Right lobe of liver (tissue), 6 donors: Measurements from ENCODE around the gene SPOP. TPM values are rescaled to one million over a fixed set of nuclear protein-coding genes. Genes with fewer than 3 reads are reported as not detected.

Source experiments
- ATAC-seq, 4 donors: fragments of 200-7000 bp; cut with Tn5 transposase; one replicate each; pipeline ENCODE4 v1.9.1; 2020; ENCODE audit warnings: mild to moderate bottlenecking in 4 of 4, moderate library complexity in 4 of 4
- DNase-seq, 3 donors: peaks; one replicate each; pipeline ENCODE4 v3.0.0-alpha.2; 2020
- H3K27ac ChIP-seq, 3 donors: fragments of 200-600 bp; one replicate each; pipeline ENCODE4 v1.8.0; 2022
- H3K27me3 ChIP-seq, 2 donors: fragments of 200-600 bp; one replicate each; pipeline ENCODE4 v1.8.0; 2022
- H3K36me3 ChIP-seq, 4 donors: fragments of 200-600 bp; sonication (generic) in 1 of 4; one replicate each; pipeline versions ENCODE4 v1.5.1 to v1.8.0; 2017 to 2022; ENCODE audit warnings: control low read depth in 1 of 4
- H3K4me1 ChIP-seq, 4 donors: fragments of 200-600 bp; sonication (generic) in 1 of 4; one replicate each; pipeline versions ENCODE4 v1.5.1 to v1.8.0; 2017 to 2022; ENCODE audit warnings: control low read depth in 1 of 4
- H3K4me3 ChIP-seq, 3 donors: fragments of 200-600 bp; one replicate each; pipeline ENCODE4 v1.8.0; 2022
- H3K9me3 ChIP-seq, 4 donors: fragments of 200-600 bp; sonication (generic) in 1 of 4; one replicate each; pipeline versions ENCODE4 v1.5.1 to v1.8.0; 2017 to 2022; ENCODE audit warnings: control low read depth in 1 of 4
- POLR2A ChIP-seq: fragments of 450-650 bp; IDR thresholded peaks from one replicate; pipeline ENCODE4 v1.6.1; 2017; ENCODE audit warnings: antibody characterized with exemption, mild to moderate bottlenecking
- WGBS: methylation state at CpG from one replicate; pipeline ENCODE4 v1.1.6; 2018; ENCODE audit warnings: low coverage, low lambda C conversion rate; ENCODE audit not compliant: insufficient coverage; ENCODE audit errors: missing lambda C conversion rate; 5-methylcytosine and 5-hydroxymethylcytosine counted together
- intact Hi-C, 2 donors: fragments of 100-400 bp; cut with DNase I; formaldehyde crosslinking; loops; one replicate each; pipeline versions ENCODE4 v1.11.2 to v1.14.1; 2022
- total RNA-seq, 6 experiments: library from RNA; depleted of rRNA in 2 of 6; stranded (reverse); fragments of >200 nt in 2 of 6; fragmentation: NEBNext Ultra II Directional in 3 of 6; extraction: Animal tissue kit (Norgen Biotek cat#: 25700) in 3 of 6; gene quantifications; one replicate each; pipeline versions ENCODE4 v1.1.0 to v1.2.4, GENCODE V29; 2016 to 2023
- TF ChIP-seq, protein P1 (sequence below), 4 donors: fragments of 200-600 bp in 3 of 4; fragments of 450-650 bp in 1 of 4; IDR thresholded peaks; one replicate each; pipeline versions ENCODE4 v1.5.1 to v1.8.0; 2016 to 2022; ENCODE audit warnings: antibody characterized with exemption in 4 of 4, mild to moderate bottlenecking in 2 of 4
- donor health status: DM: no; HTN: yes; CAD: no.
- donor health status: DM: no; HTN: no; CAD: no.
- donor health status: DM: no; HTN: no; CAD: no.
- donor health status: DM: no; HTN: yes; CAD: no.
- donor health status: DM: no; HTN: yes; CAD: no.

Gene SPOP
- total RNA-seq, 6 experiments from 2014 or later, result 26.9 to 41.0 (median 34.1) TPM

DNA sequence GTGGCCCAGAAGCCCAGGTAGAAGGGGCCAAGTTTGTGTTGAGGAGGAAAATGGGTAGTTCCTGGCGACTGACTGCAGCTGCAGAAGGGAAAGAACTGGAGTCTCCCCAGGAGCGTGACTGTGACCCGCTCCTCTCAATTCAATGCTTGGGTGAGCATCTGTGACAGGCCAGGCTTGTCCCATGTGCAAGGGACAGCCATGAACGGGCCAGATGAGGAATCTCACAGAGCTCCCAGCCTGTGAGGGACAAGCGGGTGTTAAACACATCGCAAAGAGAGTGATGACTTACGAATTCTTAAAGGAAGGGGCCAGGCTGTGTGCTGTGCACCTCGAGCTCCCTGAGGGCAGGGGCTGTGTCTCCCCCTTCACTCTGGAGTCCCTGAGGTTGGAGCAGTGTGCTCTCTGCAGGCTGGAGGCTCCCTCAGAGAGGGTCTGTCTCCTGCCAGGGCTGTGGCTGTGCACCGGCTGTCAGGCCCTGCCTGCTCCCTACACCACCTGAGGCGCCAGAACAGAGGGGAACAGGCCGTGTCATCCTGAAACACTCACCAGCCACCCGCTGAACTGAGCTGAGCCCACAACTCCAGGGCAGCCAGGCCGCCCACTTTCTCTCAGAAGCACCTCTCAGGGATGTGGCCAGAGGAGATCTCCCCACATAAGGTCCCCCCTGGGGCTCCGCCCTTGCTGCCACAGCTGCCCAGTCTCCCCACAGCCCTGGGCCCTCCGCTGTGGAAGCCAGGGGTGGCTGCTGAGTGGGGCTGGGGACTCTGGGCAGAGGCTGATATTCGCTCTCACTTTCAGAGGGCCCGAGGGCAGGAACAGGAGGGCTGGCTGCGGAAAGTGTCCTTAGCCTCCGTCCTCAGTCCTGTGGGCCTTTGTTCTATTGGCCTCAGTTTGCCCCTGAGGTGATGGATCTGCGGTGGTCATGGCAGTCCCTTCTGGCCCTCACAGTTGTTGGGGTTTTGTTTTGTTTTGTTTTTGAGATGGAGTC lies 127.9 kb downstream of the SPOP start:
- no peak overlapping the region for H3K4me3 ChIP-seq
- H3K9me3 ChIP-seq, result no peaks in the 10 kb centered on the region
- no peaks in the 10 kb centered on the region for H3K36me3 ChIP-seq
- H3K27ac ChIP-seq, result no peak overlapping the region
- no peak for TF ChIP-seq POLR2A
- TF ChIP-seq, protein P1, sequence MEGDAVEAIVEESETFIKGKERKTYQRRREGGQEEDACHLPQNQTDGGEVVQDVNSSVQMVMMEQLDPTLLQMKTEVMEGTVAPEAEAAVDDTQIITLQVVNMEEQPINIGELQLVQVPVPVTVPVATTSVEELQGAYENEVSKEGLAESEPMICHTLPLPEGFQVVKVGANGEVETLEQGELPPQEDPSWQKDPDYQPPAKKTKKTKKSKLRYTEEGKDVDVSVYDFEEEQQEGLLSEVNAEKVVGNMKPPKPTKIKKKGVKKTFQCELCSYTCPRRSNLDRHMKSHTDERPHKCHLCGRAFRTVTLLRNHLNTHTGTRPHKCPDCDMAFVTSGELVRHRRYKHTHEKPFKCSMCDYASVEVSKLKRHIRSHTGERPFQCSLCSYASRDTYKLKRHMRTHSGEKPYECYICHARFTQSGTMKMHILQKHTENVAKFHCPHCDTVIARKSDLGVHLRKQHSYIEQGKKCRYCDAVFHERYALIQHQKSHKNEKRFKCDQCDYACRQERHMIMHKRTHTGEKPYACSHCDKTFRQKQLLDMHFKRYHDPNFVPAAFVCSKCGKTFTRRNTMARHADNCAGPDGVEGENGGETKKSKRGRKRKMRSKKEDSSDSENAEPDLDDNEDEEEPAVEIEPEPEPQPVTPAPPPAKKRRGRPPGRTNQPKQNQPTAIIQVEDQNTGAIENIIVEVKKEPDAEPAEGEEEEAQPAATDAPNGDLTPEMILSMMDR (IDR thresholded peaks at IDR 0.05), result no peak
- ATAC-seq (no peak), DNase-seq (no peak)
- 95% methylated on average over 7 of the region's 20 CpGs for WGBS
- H3K27me3 ChIP-seq, result no peaks in the 10 kb centered on the region
- H3K4me1 ChIP-seq, result peaks cover 0 to 16% (median 5%) of the 10 kb centered on the region in 4 donors
- intact Hi-C loops, result loop anchor here (5.0 to 10.0 kb wide), 4 partner anchors 48 to 245 kb away; no protein-coding TSS in a partner anchor

DNA sequence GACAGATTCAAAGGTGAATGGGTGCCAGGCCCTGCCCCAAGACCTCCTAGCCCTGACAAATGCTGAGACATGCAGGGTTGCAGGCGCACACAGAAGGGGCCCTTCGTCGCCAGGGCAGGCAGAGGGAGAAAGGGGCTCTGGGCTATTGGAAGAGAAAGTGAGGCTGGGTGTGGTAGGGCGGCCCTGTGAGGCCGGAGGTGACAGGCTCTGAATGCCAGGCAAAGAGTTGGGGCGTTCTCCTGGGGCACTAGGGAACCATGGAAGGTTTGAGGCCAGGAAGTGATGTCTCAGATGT lies 128.6 kb downstream of the SPOP start:
- Histone ChIP-seq H3K36me3 (no peaks in the 10 kb centered on the region), H3K4me1 (peaks cover 0 to 16% (median 5%) of the 10 kb centered on the region in 4 donors), H3K27me3 (no peaks in the 10 kb centered on the region), H3K4me3 (no peak overlapping the region), H3K27ac (no peak overlapping the region), H3K9me3 (no peaks in the 10 kb centered on the region)
- intact Hi-C loops, result no loop called here
- ATAC-seq, result no peak
- whole genome bisulfite sequencing, result 84% methylated on average over 2 of the region's 6 CpGs
- no peak for TF ChIP-seq POLR2A
- TF ChIP-seq, protein P1 (IDR thresholded peaks at IDR 0.05), result no peak
- DNase-seq, result no peak

Other genes starting within 250 kb of the SPOP start
- gene NGFR, start 182.8 kb downstream of the SPOP start, total RNA-seq, result 1 to 10 TPM; 3.1 to 9.4 (median 6.8) TPM
- under 1 TPM in 5 of 6 experiments, not detected in 1; 0.09 to 0.43 (median 0.21) TPM for gene NXPH3, start 102.2 kb downstream of the SPOP start, total RNA-seq
- gene SLC35B1, start 29.9 kb upstream of the SPOP start, total RNA-seq, result 10 to 100 TPM; 31.7 to 80.0 (median 56.9) TPM
- gene FAM117A, start 86.0 kb upstream of the SPOP start, total RNA-seq, result 1 to 10 TPM; 4.4 to 7.3 (median 5.9) TPM
- 10 to 100 TPM; 10.8 to 21.3 (median 15.2) TPM for gene KAT7, start 110.6 kb upstream of the SPOP start, total RNA-seq
- gene TAC4, start 170.0 kb upstream of the SPOP start, total RNA-seq, result not detected